CD14-positive monocyte (primary cell): ENCODE measurements around the gene STK32B. TPM values are rescaled to one million over a fixed set of nuclear protein-coding genes. Genes with fewer than 3 reads are reported as not detected.
A peak's percentile ranks its signal among the peaks of the same experiment; 100 is the strongest.

ENCODE experiments used
- DNase-seq, 3 donors: peaks; one replicate each; pipeline ENCODE4 v3.0.0-alpha.2; 2011 to 2022
- H2AFZ ChIP-seq: 2 replicates; pipeline ENCODE4 v1.6.0; 2012; ENCODE audit warnings: mild to moderate bottlenecking, low read depth, low read length, inconsistent platforms; ENCODE audit not compliant: insufficient read depth, poor library complexity, severe bottlenecking
- H3K27ac ChIP-seq, 2 donors: 1 replicate in 1 of 2; 2 replicates in 1 of 2; pipeline ENCODE4 v1.5.1; 2012 to 2013; ENCODE audit warnings: low read length in 2 of 2, control low read depth in 1 of 2, inconsistent platforms in 1 of 2, low read depth in 1 of 2, mild to moderate bottlenecking in 1 of 2
- H3K27me3 ChIP-seq, 2 donors: one replicate each; pipeline versions ENCODE4 v1.6.0 to v1.6.1; 2011 to 2013; ENCODE audit warnings: low read length in 2 of 2; ENCODE audit not compliant: control insufficient read depth in 2 of 2, insufficient read depth in 2 of 2
- H3K36me3 ChIP-seq, 2 donors: replicated peaks in 1 of 2; 1 replicate in 1 of 2; 2 replicates in 1 of 2; pipeline versions ENCODE4 v1.5.1 to v1.6.1; 2012 to 2013; ENCODE audit warnings: low read length in 2 of 2, control low read depth in 1 of 2, inconsistent platforms in 1 of 2, mild to moderate bottlenecking in 1 of 2; ENCODE audit not compliant: insufficient read depth in 2 of 2, control insufficient read depth in 1 of 2
- H3K4me1 ChIP-seq, 2 donors: 1 replicate in 1 of 2; 2 replicates in 1 of 2; pipeline versions ENCODE4 v1.5.1 to v1.6.1; 2012 to 2013; ENCODE audit warnings: low read length in 2 of 2, control low read depth in 1 of 2, inconsistent platforms in 1 of 2, mild to moderate bottlenecking in 1 of 2, moderate library complexity in 1 of 2; ENCODE audit not compliant: insufficient read depth in 2 of 2, control insufficient read depth in 1 of 2
- H3K4me2 ChIP-seq: replicated peaks from 2 replicates; pipeline ENCODE3; 2012; ENCODE audit warnings: low read length, moderate library complexity, mild to moderate bottlenecking; ENCODE audit not compliant: poor library complexity, severe bottlenecking; ENCODE audit errors: extremely low read depth
- H3K4me3 ChIP-seq, 3 experiments: fragments of 200-600 bp in 1 of 3; sonication (generic) in 1 of 3; replicated peaks in 1 of 3; 1 replicate in 2 of 3; 2 replicates in 1 of 3; pipeline ENCODE4 v1.5.1; 2011 to 2013; ENCODE audit warnings: low read length in 3 of 3, mild to moderate bottlenecking in 3 of 3, control low read depth in 2 of 3, low read depth in 2 of 3, inconsistent platforms in 1 of 3, moderate library complexity in 1 of 3
- H3K79me2 ChIP-seq: 2 replicates; pipeline ENCODE4 v1.6.0; 2012; ENCODE audit warnings: mild to moderate bottlenecking, control low read depth, inconsistent platforms, low read length, moderate library complexity; ENCODE audit not compliant: insufficient read depth
- H3K9ac ChIP-seq: 2 replicates; pipeline ENCODE4 v1.6.0; 2017; ENCODE audit warnings: low read length, mild to moderate bottlenecking; ENCODE audit not compliant: insufficient read depth, poor library complexity, severe bottlenecking
- H3K9me3 ChIP-seq, 2 donors: replicated peaks in 1 of 2; 1 replicate in 1 of 2; 2 replicates in 1 of 2; pipeline versions ENCODE4 v1.5.1 to v1.6.1; 2012 to 2013; ENCODE audit warnings: low read length in 2 of 2, control low read depth in 1 of 2; ENCODE audit not compliant: control insufficient read depth in 1 of 2, insufficient read depth in 1 of 2
- H4K20me1 ChIP-seq: 2 replicates; pipeline ENCODE4 v1.6.0; 2012; ENCODE audit warnings: mild to moderate bottlenecking, low read length, control low read depth, moderate library complexity; ENCODE audit not compliant: insufficient read depth
- H3K27ac Mint-ChIP-seq, 7 donors: one replicate each; pipeline ENCODE4 v1.8.0; 2020; ENCODE audit warnings: mild to moderate bottlenecking in 7 of 7, mixed read lengths in 7 of 7, moderate library complexity in 6 of 7, inconsistent platforms in 2 of 7
- H3K27me3 Mint-ChIP-seq, 3 donors: one replicate each; pipeline ENCODE4 v1.8.0; 2021 to 2022; ENCODE audit warnings: low read depth in 3 of 3, mild to moderate bottlenecking in 3 of 3, mixed read lengths in 3 of 3, moderate library complexity in 3 of 3, inconsistent platforms in 1 of 3
- H3K36me3 Mint-ChIP-seq, 2 donors: one replicate each; pipeline ENCODE4 v1.8.0; 2020; ENCODE audit warnings: mixed read lengths in 2 of 2, inconsistent platforms in 1 of 2, mild to moderate bottlenecking in 1 of 2
- H3K4me1 Mint-ChIP-seq: one replicate; pipeline ENCODE4 v1.8.0; 2020; ENCODE audit warnings: mild to moderate bottlenecking, mixed read lengths
- H3K4me3 Mint-ChIP-seq, 2 donors: one replicate each; pipeline ENCODE4 v1.8.0; 2020; ENCODE audit warnings: mild to moderate bottlenecking in 2 of 2, mixed read lengths in 2 of 2, moderate library complexity in 1 of 2
- H3K9me3 Mint-ChIP-seq, 7 donors: one replicate each; pipeline ENCODE4 v1.8.0; 2020 to 2022; ENCODE audit warnings: mixed read lengths in 7 of 7, mild to moderate bottlenecking in 6 of 7, moderate library complexity in 6 of 7, inconsistent platforms in 2 of 7
- WGBS: methylation state at CpG from one replicate; pipeline ENCODE4 v1.1.5; 2013; ENCODE audit warnings: missing lambda C conversion rate; ENCODE audit not compliant: insufficient coverage; 5-methylcytosine and 5-hydroxymethylcytosine counted together
- intact Hi-C, 2 donors: fragments of 100-400 bp; cut with micrococcal nuclease; formaldehyde crosslinking; loops; one replicate each; pipeline versions ENCODE4 v1.15.0 to v1.15.1; 2023
- polyA plus RNA-seq, 3 donors: library from polyadenylated mRNA; depleted of rRNA in 1 of 3; unstranded in 2 of 3; stranded (reverse) in 1 of 3; fragments of 300-500 nt in 2 of 3; fragments of >200 nt in 1 of 3; fragmentation: Illumina TruSeq in 2 of 3; gene quantifications; 1 replicate in 2 of 3; 2 replicates in 1 of 3; pipeline ENCODE4 v1.2.3, GENCODE V29; 2012 to 2021
- TF ChIP-seq, protein P1 (sequence below): fragments of 200-600 bp; IDR thresholded peaks from one replicate; pipeline ENCODE4 v1.8.0; 2022; ENCODE audit warnings: antibody characterized with exemption, mild to moderate bottlenecking

STK32B gene
- polyA plus RNA-seq, 3 donors, result 0.61 to 1.7 (median 0.75) TPM

DNA sequence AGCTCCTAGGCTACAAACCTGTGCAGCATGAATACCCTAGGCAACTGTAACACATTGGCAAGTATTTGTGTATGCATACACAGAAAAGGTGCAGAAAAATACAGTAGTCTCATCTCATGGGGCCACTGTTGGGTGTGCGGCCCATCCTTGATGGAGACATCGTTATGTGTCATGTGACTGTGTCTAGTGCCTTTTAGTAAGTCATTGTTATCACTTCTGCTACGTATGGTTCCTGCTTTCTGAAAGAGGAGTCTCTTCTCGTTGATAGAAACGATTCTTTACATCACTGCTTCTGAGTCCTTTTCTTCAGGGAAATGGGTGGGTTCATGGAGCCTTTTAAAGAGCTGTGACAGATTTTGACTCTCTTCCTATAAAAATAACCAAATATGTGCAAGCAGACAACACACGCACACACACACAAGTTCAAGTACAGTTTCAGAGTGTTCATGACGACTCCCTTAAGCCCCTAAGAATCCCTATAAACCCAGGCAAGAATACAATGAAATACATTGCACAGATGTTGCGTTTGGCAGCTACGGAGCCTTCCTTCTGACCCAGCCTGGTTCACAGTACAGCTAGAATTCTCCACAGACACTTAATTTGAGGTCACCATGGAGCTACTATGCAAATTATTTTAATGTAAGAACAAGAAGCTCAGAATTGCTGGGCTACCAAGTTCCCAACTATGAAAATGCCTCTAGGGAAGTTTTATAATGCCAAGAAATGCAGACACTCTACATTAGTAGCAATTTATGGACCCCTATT, 10.2 kb upstream of the STK32B start:
- Mint-ChIP-seq H3K27ac (peak overlapping the region; percentile 58 to 85 (median 75)), H3K4me1 (peaks cover 86% of the 10 kb centered on the region), H3K9me3 (peaks cover 0 to 4% (median 0%) of the 10 kb centered on the region in 7 donors), H3K36me3 (peaks cover 3 to 7% of the 10 kb centered on the region in 2 donors), H3K4me3 (peak overlapping the region in 1 of 2 donors; percentile 35), H3K27me3 (no peaks in the 10 kb centered on the region)
- Histone ChIP-seq H3K27me3 (no peaks in the 10 kb centered on the region), H3K4me1 (peaks cover 86 to 87% of the 10 kb centered on the region in 2 donors), H3K9ac (no peak overlapping the region), H3K4me2 (peak overlapping the region; percentile 4), H3K4me3 (no peak overlapping the region), H3K79me2 (peaks cover 19% of the 10 kb centered on the region), H2AFZ (no peak overlapping the region), H4K20me1 (no peaks in the 10 kb centered on the region), H3K9me3 (no peaks in the 10 kb centered on the region), H3K36me3 (no peaks in the 10 kb centered on the region), H3K27ac (peak overlapping the region; percentile 30 to 72)
- intact Hi-C loops, result no loop called here
- peak; percentile 51 to 65 (median 62) for DNase-seq
- 74% methylated on average over 6 of the region's 9 CpGs for WGBS
- TF ChIP-seq, protein P1, sequence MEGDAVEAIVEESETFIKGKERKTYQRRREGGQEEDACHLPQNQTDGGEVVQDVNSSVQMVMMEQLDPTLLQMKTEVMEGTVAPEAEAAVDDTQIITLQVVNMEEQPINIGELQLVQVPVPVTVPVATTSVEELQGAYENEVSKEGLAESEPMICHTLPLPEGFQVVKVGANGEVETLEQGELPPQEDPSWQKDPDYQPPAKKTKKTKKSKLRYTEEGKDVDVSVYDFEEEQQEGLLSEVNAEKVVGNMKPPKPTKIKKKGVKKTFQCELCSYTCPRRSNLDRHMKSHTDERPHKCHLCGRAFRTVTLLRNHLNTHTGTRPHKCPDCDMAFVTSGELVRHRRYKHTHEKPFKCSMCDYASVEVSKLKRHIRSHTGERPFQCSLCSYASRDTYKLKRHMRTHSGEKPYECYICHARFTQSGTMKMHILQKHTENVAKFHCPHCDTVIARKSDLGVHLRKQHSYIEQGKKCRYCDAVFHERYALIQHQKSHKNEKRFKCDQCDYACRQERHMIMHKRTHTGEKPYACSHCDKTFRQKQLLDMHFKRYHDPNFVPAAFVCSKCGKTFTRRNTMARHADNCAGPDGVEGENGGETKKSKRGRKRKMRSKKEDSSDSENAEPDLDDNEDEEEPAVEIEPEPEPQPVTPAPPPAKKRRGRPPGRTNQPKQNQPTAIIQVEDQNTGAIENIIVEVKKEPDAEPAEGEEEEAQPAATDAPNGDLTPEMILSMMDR, result no peak

DNA sequence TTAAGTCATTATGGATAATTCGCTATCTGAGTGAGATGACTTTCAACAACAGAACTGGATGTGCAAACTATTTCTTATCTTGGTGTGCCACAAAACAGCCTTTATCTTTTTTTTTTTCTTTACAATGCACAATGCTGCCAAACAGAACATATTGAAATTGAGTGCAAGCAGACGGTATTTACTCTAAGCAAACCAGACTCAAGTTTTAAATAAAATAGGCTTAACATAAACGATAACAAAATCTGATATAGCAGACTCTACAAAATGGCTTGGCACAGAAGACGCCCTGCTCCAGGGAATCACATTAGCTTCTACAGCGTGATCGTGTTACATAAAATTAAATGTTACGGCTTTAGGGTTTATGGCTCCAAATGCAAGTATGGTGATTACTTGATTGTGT, 9.6 kb upstream of the STK32B start:
- Mint-ChIP-seq H3K27me3 (no peaks in the 10 kb centered on the region), H3K4me3 (no peak overlapping the region), H3K4me1 (peaks cover 86% of the 10 kb centered on the region), H3K36me3 (peaks cover 3 to 7% of the 10 kb centered on the region in 2 donors), H3K27ac (no peak overlapping the region), H3K9me3 (peaks cover 0 to 4% (median 0%) of the 10 kb centered on the region in 7 donors)
- Histone ChIP-seq H2AFZ (no peak overlapping the region), H3K9me3 (no peaks in the 10 kb centered on the region), H3K27ac (no peak overlapping the region), H3K9ac (no peak overlapping the region), H3K36me3 (no peaks in the 10 kb centered on the region), H3K4me3 (no peak overlapping the region), H3K27me3 (no peaks in the 10 kb centered on the region), H4K20me1 (no peaks in the 10 kb centered on the region), H3K4me2 (no peak overlapping the region), H3K4me1 (peaks cover 83% of the 10 kb centered on the region in 2 donors), H3K79me2 (peaks cover 19% of the 10 kb centered on the region)
- TF ChIP-seq, protein P1, result no peak
- WGBS, result 83% methylated on average over 1 of the region's 7 CpGs
- no peak for DNase-seq
- intact Hi-C loops, result no loop called here
